HepG2 (cell line): ENCODE measurements around the gene METTL22. TPM values are rescaled to one million over a fixed set of nuclear protein-coding genes. Genes with fewer than 3 reads are reported as not detected.

ENCODE experiments used
- ATAC-seq: fragments of 200-7000 bp; cut with Tn5 transposase; 3 replicates; pipeline ENCODE4 v1.9.1; 2020; ENCODE audit warnings: mild to moderate bottlenecking, moderate library complexity
- BruUV-seq: library from RNA; stranded (reverse); fragments of 400-500 nt; replicated peaks from 2 replicates; lab custom pipeline; 2021; lab: Mats Ljungman, UMichigan
- CTCF ChIA-PET: fragments of 300-600 bp; formaldehyde crosslinking; extraction: SDS; loops from one replicate; lab custom pipeline; 2021; ENCODE audit warnings: low total read pairs, inconsistent platforms, low intra/inter-chr PET ratio; lab: Yijun Ruan, JAX
- POLR2A ChIA-PET: fragments of 350-600 bp; sonication (Branson Sonifier 250); formaldehyde crosslinking; loops from one replicate; lab custom pipeline; 2020; ENCODE audit warnings: antibody characterized with exemption, inconsistent platforms; lab: Yijun Ruan, JAX
- DNase-seq: peaks from one replicate; pipeline ENCODE4 v3.0.0-alpha.2; 2015; ENCODE audit warnings: low spot score
- FAIRE-seq: peaks from 3 replicates; lab custom pipeline; 2011; peaks lifted over from hg19 to GRCh38; lab: Jason Lieb, UNC
- H2AFZ ChIP-seq: one replicate; pipeline ENCODE4 v1.6.1; 2011; ENCODE audit warnings: low read length, inconsistent platforms
- H3K27ac ChIP-seq: fragments of 300-600 bp; 3 replicates; pipeline ENCODE4 v1.8.0; 2011; ENCODE audit warnings: mixed run types, mild to moderate bottlenecking, mixed read lengths, low read length, inconsistent platforms; ENCODE audit not compliant: insufficient read depth; ENCODE audit errors: extremely low read length
- H3K27me3 ChIP-seq, 2 experiments: fragments of 200-600 bp in 1 of 2; 2 replicates in 1 of 2; 3 replicates in 1 of 2; pipeline versions ENCODE4 v1.6.0 to v1.8.0; 2011; ENCODE audit warnings: low read length in 2 of 2, mild to moderate bottlenecking in 2 of 2, moderate library complexity in 2 of 2, inconsistent platforms in 1 of 2; ENCODE audit not compliant: insufficient read depth in 2 of 2, control insufficient read depth in 1 of 2
- H3K36me3 ChIP-seq, 2 experiments: fragments of 200-600 bp in 1 of 2; replicated peaks in 1 of 2; 2 replicates in 1 of 2; 3 replicates in 1 of 2; pipeline versions ENCODE4 v1.5.1 to v1.8.0; 2011; ENCODE audit warnings: low read length in 2 of 2, inconsistent platforms in 1 of 2; ENCODE audit not compliant: insufficient read depth in 2 of 2, control insufficient read depth in 1 of 2
- H3K4me1 ChIP-seq: 2 replicates; pipeline ENCODE4 v1.5.1; 2012; ENCODE audit warnings: low read length, inconsistent platforms; ENCODE audit not compliant: insufficient read depth
- H3K4me2 ChIP-seq: 2 replicates; pipeline ENCODE4 v1.6.0; 2011; ENCODE audit warnings: low read depth, low read length, inconsistent platforms
- H3K4me3 ChIP-seq, 3 experiments: fragments of 200-600 bp in 1 of 3; sonication (generic), shearing (Covaris generic) in 1 of 3; replicated peaks in 1 of 3; 2 replicates each; pipeline ENCODE4 v1.5.1; 2011 to 2016; ENCODE audit warnings: low read length in 3 of 3, inconsistent platforms in 2 of 3, low read depth in 2 of 3, mild to moderate bottlenecking in 2 of 3, control low read depth in 1 of 3, mixed read lengths in 1 of 3; ENCODE audit not compliant: insufficient read depth in 1 of 3
- H3K79me2 ChIP-seq: one replicate; pipeline ENCODE4 v1.6.1; 2011; ENCODE audit warnings: low read length, inconsistent platforms; ENCODE audit not compliant: insufficient read depth
- H3K9ac ChIP-seq: 2 replicates; pipeline ENCODE4 v1.6.0; 2011; ENCODE audit warnings: mild to moderate bottlenecking, low read depth, low read length, inconsistent platforms; ENCODE audit not compliant: insufficient read depth
- H3K9me3 ChIP-seq: 2 replicates; pipeline ENCODE4 v1.5.1; 2012; ENCODE audit warnings: mild to moderate bottlenecking, low read length
- H4K20me1 ChIP-seq: 2 replicates; pipeline ENCODE4 v1.6.0; 2011; ENCODE audit warnings: inconsistent platforms, mild to moderate bottlenecking, low read length, moderate library complexity; ENCODE audit not compliant: insufficient read depth
- CBX2 ChIP-seq, 2 experiments: fragments of 200-600 bp in 1 of 2; sonication (generic); formaldehyde crosslinking in 1 of 2; IDR thresholded peaks; 2 replicates each; pipeline versions ENCODE4 v1.7.0 to v1.8.1; 2018 to 2022; ENCODE audit warnings: low read depth in 2 of 2, low read length in 1 of 2, mild to moderate bottlenecking in 1 of 2, missing genetic modification reagents in 1 of 2
- NFE2 ChIP-seq: sonication (generic); formaldehyde crosslinking; IDR thresholded peaks from 2 replicates; pipeline ENCODE4 v1.4.0; 2020; ENCODE audit warnings: missing genetic modification reagents
- YY1 ChIP-seq: IDR thresholded peaks from 2 replicates; pipeline ENCODE4 v1.6.1; 2011; ENCODE audit warnings: low read length, low read depth, moderate library complexity, mild to moderate bottlenecking; ENCODE audit not compliant: insufficient read depth, insufficient replicate concordance
- ZBTB33 ChIP-seq: sonication (generic); formaldehyde crosslinking; IDR thresholded peaks from 2 replicates; pipeline ENCODE4 v1.4.0; 2020; ENCODE audit warnings: missing genetic modification reagents
- ZNF331 ChIP-seq: sonication (generic); formaldehyde crosslinking; IDR thresholded peaks from 2 replicates; pipeline ENCODE4 v1.4.0; 2020; ENCODE audit warnings: missing genetic modification reagents
- WGBS: methylation state at CpG from one replicate; pipeline ENCODE4 v1.1.6; 2017; ENCODE audit warnings: low lambda C conversion rate; 5-methylcytosine and 5-hydroxymethylcytosine counted together
- in situ Hi-C: cut with HindIII; loops from 2 replicates; pipeline ENCODE4 v1.10.0; 2017; ENCODE audit warnings: low pct_unique_long_range_greater_than_20kb; ENCODE audit not compliant: extremely low pct_ligation_motif_present
- intact Hi-C: fragments of 100-400 bp; cut with micrococcal nuclease; formaldehyde crosslinking; loops from one replicate; pipeline ENCODE4 v1.10.0; 2022; ENCODE audit not compliant: unreplicated experiment
- polyA plus RNA-seq, 8 experiments: library from polyadenylated mRNA; depleted of rRNA in 3 of 8; stranded (reverse) in 7 of 8; unstranded in 1 of 8; fragments of >200 nt; fragmentation: Illumina TruSeq in 4 of 8; extraction: Trizol in 4 of 8; gene quantifications; 2 replicates each; pipeline versions ENCODE4 v1.2.1 to v1.2.3, GENCODE V29; 2011 to 2016; ENCODE audit warnings: low read depth in 4 of 8, missing spikeins in 1 of 8, mixed read lengths in 1 of 8; ENCODE audit not compliant: insufficient read depth in 1 of 8
- total RNA-seq, 5 experiments: library from RNA; depleted of rRNA; stranded (reverse); fragments of >200 nt; fragmentation: Illumina TruSeq; extraction: Trizol; gene quantifications; 2 replicates each; pipeline ENCODE4 v1.2.3, GENCODE V29; 2016; ENCODE audit warnings: low read depth in 1 of 5
- TF ChIP-seq, protein P1 (sequence below): sonication (generic); formaldehyde crosslinking; conservative IDR thresholded peaks from 2 replicates; pipeline ENCODE4 v1.4.0; 2020; ENCODE audit warnings: missing genetic modification reagents
- TF ChIP-seq, protein P2 (sequence below): sonication (generic); formaldehyde crosslinking; IDR thresholded peaks from 2 replicates; pipeline ENCODE4 v1.8.0; 2022; ENCODE audit warnings: missing genetic modification reagents, mild to moderate bottlenecking, inconsistent platforms, borderline replicate concordance

Gene METTL22
- total and polyA plus RNA-seq, 2 of the 13 experiments (the other 11 are each of a cell fraction or from before 2014, with no cell fraction given): 36.2 to 94.8 TPM

- TF ChIP-seq, protein P1, sequence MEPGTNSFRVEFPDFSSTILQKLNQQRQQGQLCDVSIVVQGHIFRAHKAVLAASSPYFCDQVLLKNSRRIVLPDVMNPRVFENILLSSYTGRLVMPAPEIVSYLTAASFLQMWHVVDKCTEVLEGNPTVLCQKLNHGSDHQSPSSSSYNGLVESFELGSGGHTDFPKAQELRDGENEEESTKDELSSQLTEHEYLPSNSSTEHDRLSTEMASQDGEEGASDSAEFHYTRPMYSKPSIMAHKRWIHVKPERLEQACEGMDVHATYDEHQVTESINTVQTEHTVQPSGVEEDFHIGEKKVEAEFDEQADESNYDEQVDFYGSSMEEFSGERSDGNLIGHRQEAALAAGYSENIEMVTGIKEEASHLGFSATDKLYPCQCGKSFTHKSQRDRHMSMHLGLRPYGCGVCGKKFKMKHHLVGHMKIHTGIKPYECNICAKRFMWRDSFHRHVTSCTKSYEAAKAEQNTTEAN (CRISPR knock-in tag): no peak
- TF ChIP-seq ZBTB33 (CRISPR knock-in tag) (no peak), YY1 (no peak), CBX2 (IDR thresholded peaks at IDR 0.05; ENCODE audit: low read depth, low read length) (no peak), CBX2 (CRISPR knock-in tag; IDR thresholded peaks at IDR 0.05; ENCODE audit: low read depth) (no peak), ZNF331 (CRISPR knock-in tag) (peak; percentile 100), NFE2 (CRISPR knock-in tag) (no peak)
- TF ChIP-seq, protein P2, sequence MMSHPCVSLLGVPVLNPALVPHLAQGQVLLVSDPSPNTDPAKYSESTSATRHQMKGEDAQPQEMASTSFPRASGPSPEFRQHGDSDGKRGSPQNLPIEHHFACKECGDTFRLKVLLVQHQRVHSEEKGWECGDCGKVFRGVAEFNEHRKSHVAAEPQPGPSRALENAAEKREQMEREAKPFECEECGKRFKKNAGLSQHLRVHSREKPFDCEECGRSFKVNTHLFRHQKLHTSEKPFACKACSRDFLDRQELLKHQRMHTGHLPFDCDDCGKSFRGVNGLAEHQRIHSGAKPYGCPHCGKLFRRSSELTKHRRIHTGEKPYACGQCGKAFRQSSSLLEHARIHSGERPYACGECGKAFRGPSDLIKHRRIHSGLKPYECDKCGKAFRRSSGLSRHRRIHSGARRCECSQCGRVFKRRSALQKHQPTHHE (CRISPR knock-in tag): no peak
- FAIRE-seq (no peak), DNase-seq (no peak), ATAC-seq (no peak)
- in situ Hi-C loops: no loop called here
- intact Hi-C loops: no loop called here
- no peaks in the 10 kb centered on the region for H4K20me1 ChIP-seq
- H3K27me3 ChIP-seq: 0 out of 5 replicates have a peak, but pooled peaks cover 1 to 15% of the 10 kb centered on the region in 2 experiments
- POLR2A ChIA-PET: no interaction called here
- no peak overlapping the region for H3K4me2 ChIP-seq
- H3K36me3 ChIP-seq: no peaks in the 10 kb centered on the region
- no peak overlapping the region for H2AFZ ChIP-seq
- H3K9me3 ChIP-seq: peaks cover 16% of the 10 kb centered on the region
- H3K79me2 ChIP-seq: no peaks in the 10 kb centered on the region
- CTCF ChIA-PET: no interaction called here
- H3K27ac ChIP-seq: no peak overlapping the region
- no TSS peak for BruUV-seq
- H3K4me3 ChIP-seq: no peak overlapping the region
- peaks cover 18% of the 10 kb centered on the region; the same call in 1 of the 2 replicates for H3K4me1 ChIP-seq
- WGBS: 9% methylated on average over 1 of the region's 1 CpG
- H3K9ac ChIP-seq: no peak overlapping the region
Measured at GRCh38 chr16:8596581-8596980, 24.9 kb upstream of the METTL22 start.
